Neural crest cell (in vitro differentiated cells): ENCODE results near the gene NUP35. TPM values are rescaled to one million over a fixed set of nuclear protein-coding genes. Genes with fewer than 3 reads are reported as not detected.

Experiments
- DNase-seq: peaks from one replicate; pipeline ENCODE4 v3.0.0; 2021; ENCODE audit warnings: low read depth, mixed read lengths, low spot score
- H3K27ac Mint-ChIP-seq: one replicate; pipeline ENCODE4 v1.8.0; 2021; ENCODE audit warnings: mild to moderate bottlenecking, mixed read lengths; ENCODE audit not compliant: unreplicated experiment
- H3K27me3 Mint-ChIP-seq: 2 replicates; pipeline ENCODE4 v1.8.0; 2021; ENCODE audit warnings: low read depth, mild to moderate bottlenecking, mixed read lengths
- H3K36me3 Mint-ChIP-seq: 2 replicates; pipeline ENCODE4 v1.8.0; 2021; ENCODE audit warnings: low read depth, mild to moderate bottlenecking, mixed read lengths
- H3K4me1 Mint-ChIP-seq: 2 replicates; pipeline ENCODE4 v1.8.0; 2021; ENCODE audit warnings: mixed read lengths
- H3K4me3 Mint-ChIP-seq: one replicate; pipeline ENCODE4 v1.8.0; 2021; ENCODE audit warnings: mild to moderate bottlenecking, mixed read lengths
- H3K9me3 Mint-ChIP-seq: 2 replicates; pipeline ENCODE4 v1.8.0; 2021; ENCODE audit warnings: mixed read lengths
- long read RNA-seq: library from polyadenylated mRNA; unstranded; transcript quantifications from one replicate; pipeline ENCODE4 v2.0.0, GENCODE V29; 2020
- total RNA-seq: library from RNA; stranded (reverse); gene quantifications from 2 replicates; pipeline ENCODE4 v1.2.1, GENCODE V29; 2021
- TF ChIP-seq, protein P1 (sequence below): fragments of 200-600 bp; sonication (generic); conservative IDR thresholded peaks from 2 replicates; pipeline ENCODE4 v1.5.0; 2021; ENCODE audit warnings: antibody characterized with exemption, mild to moderate bottlenecking

Gene NUP35
- total RNA-seq, result 27.7 and 28.5 TPM in 2 replicates
- long read RNA-seq, transcript NUP35-201 (9 exons, 1,633 nt), result major isoform, 130 of 148 reads
- long read RNA-seq, partial matches to known transcripts, result 2 of 148 reads
- long read RNA-seq, other reads (novel, unspliced or antisense), result 14 of 148 reads

DNA sequence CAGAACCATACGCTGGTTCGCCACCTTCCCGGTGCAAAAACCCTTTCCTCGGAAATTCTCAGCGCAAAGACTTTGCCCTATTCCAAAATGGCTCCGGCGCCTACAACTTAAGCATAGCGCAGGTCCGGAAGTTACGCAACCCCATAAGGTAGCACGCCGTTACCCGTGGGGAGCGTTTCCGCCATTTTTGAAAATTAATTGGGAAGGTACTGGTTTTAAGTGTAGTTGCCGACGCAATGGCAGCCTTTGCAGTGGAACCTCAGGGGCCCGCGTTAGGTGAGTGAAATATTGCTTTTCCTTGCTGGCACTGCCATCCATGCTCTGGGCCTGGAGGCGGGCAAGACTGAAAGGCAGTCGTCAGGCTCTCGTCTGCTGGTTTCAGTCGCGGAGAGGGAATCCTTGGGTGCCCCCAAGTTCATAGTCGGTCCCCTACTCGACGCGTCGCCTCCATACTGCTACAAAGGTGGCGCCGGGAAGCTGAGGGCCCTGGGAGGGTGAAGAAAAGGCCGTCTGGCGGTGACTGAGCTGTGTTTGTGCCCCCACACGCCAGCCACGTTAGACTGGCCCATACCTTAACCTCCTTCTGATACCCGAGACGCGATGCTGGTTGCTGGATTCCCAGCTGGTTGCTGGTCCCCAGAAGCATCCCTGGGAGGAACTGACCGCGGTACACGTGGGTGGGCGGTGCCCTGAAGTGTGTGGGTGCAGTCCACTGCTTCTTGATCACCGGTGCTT is at the start of gene NUP35:
NUP35 (plus strand) TSS at position 222 of the 735 bp plus-strand sequence; CDS start at position 237, 15 bp downstream.
- Mint-ChIP-seq H3K36me3 (no peaks in the 10 kb centered on the region), H3K27me3 (peaks cover under 1% of the 10 kb centered on the region), H3K27ac (peak within 1 kb of the TSS; percentile 99), H3K9me3 (no peaks in the 10 kb centered on the region), H3K4me3 (peak within 1 kb of the TSS; percentile 99), H3K4me1 (peaks cover 33% of the 10 kb centered on the region)
- TF ChIP-seq, protein P1, sequence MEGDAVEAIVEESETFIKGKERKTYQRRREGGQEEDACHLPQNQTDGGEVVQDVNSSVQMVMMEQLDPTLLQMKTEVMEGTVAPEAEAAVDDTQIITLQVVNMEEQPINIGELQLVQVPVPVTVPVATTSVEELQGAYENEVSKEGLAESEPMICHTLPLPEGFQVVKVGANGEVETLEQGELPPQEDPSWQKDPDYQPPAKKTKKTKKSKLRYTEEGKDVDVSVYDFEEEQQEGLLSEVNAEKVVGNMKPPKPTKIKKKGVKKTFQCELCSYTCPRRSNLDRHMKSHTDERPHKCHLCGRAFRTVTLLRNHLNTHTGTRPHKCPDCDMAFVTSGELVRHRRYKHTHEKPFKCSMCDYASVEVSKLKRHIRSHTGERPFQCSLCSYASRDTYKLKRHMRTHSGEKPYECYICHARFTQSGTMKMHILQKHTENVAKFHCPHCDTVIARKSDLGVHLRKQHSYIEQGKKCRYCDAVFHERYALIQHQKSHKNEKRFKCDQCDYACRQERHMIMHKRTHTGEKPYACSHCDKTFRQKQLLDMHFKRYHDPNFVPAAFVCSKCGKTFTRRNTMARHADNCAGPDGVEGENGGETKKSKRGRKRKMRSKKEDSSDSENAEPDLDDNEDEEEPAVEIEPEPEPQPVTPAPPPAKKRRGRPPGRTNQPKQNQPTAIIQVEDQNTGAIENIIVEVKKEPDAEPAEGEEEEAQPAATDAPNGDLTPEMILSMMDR, result no peak
- peak; percentile 86 for DNase-seq

- TF ChIP-seq, protein P1, result no peak
- Mint-ChIP-seq H3K27ac (no peak overlapping the region), H3K9me3 (no peaks in the 10 kb centered on the region), H3K36me3 (no peaks in the 10 kb centered on the region), H3K4me3 (peak overlapping the region; percentile 97), H3K4me1 (peaks cover 8% of the 10 kb centered on the region), H3K27me3 (peaks cover 9% of the 10 kb centered on the region)
- no peak for DNase-seq
These were observed 46.1 kb upstream of the NUP35 start for GRCh38 chr2:183078163-183078463.

- Mint-ChIP-seq H3K4me1 (peaks cover 8% of the 10 kb centered on the region), H3K9me3 (no peaks in the 10 kb centered on the region), H3K4me3 (peak within 1 kb of the TSS; percentile 97), H3K36me3 (no peaks in the 10 kb centered on the region), H3K27ac (peak within 1 kb of the TSS; percentile 76), H3K27me3 (peaks cover 9% of the 10 kb centered on the region)
- DNase-seq, result peak; percentile 98
- TF ChIP-seq, protein P1, result no peak
These were observed 45.6 kb upstream of the NUP35 start, which contains the start of gene DUSP19 for GRCh38 chr2:183078464-183079138. TSS of gene DUSP19 (plus strand) at chr2:183078747. CDS start at chr2:183078934, 187 bp downstream.

- DNase-seq, result no peak
- Mint-ChIP-seq H3K27ac (no peak overlapping the region), H3K9me3 (no peaks in the 10 kb centered on the region), H3K4me3 (peak overlapping the region; percentile 97), H3K27me3 (peaks cover 7% of the 10 kb centered on the region), H3K36me3 (no peaks in the 10 kb centered on the region), H3K4me1 (peaks cover 8% of the 10 kb centered on the region)
- TF ChIP-seq, protein P1, result no peak
These were observed 45.0 kb upstream of the NUP35 start for GRCh38 chr2:183079139-183079775.

DNA sequence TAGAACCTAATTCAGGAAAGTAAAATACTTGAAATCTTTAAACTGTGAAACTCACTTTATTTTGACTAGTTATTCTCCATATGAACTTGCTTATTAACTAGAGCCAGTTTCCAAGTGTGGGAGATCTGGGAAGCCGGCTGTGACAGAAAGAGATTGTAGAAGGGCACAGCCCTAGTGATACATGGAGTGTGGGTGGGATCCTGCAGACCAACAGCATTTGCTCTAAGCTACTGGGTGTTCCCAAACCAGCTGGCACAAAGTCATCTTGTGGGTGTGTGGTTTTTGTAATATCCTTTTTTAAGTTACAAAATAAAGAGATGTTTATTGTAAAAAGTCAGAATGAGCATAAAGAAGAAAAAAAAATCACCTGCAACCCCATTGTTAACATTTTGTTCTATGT is 42.3 kb upstream of the NUP35 start:
- Mint-ChIP-seq H3K27me3 (peaks cover 5% of the 10 kb centered on the region), H3K4me3 (no peak overlapping the region), H3K36me3 (no peaks in the 10 kb centered on the region), H3K9me3 (no peaks in the 10 kb centered on the region), H3K4me1 (peaks cover 8% of the 10 kb centered on the region), H3K27ac (no peak overlapping the region)
- TF ChIP-seq, protein P1, result no peak
- no peak for DNase-seq
